Fibroblast of peridontal ligament (primary cell): Measurements from ENCODE around the gene PELI3.
"Not testable (repeated sequence)": the region's sequence is repeated elsewhere in the genome, so short reads cannot be mapped to it uniquely, and the experiment has no call there.

Experiments used
- DNase-seq: peaks from one replicate; pipeline ENCODE4 v3.0.0-alpha.2; 2010; ENCODE audit errors: extremely low read depth

The PELI3 gene

GRCh38 chr11:66447012-66447411, 19.7 kb upstream of the PELI3 start:
- DNase-seq: no peak

- DNase-seq: no peak
These were observed 18.2 kb upstream of the PELI3 start for GRCh38 chr11:66448523-66448922.

GRCh38 chr11:66450560-66450959, 16.1 kb upstream of the PELI3 start:
- no peak for DNase-seq

GRCh38 chr11:66451663-66452062, 15.0 kb upstream of the PELI3 start:
- DNase-seq: no peak

- no peak for DNase-seq
These were observed 12.5 kb upstream of the PELI3 start for GRCh38 chr11:66454247-66454646.

- no peak for DNase-seq
These were observed 11.9 kb upstream of the PELI3 start for GRCh38 chr11:66454828-66455227.

- no peak for DNase-seq
These were observed 8.9 kb upstream of the PELI3 start for GRCh38 chr11:66457826-66458225.

GRCh38 chr11:66459138-66459778, 7.4 kb upstream of the PELI3 start:
- DNase-seq: no peak

- DNase-seq: no peak
These were observed 4.7 kb upstream of the PELI3 start for GRCh38 chr11:66462010-66462409.

GRCh38 chr11:66462911-66463310, 3.8 kb upstream of the PELI3 start:
- no peak for DNase-seq

- DNase-seq: not testable (repeated sequence)
These were observed 2.6 kb upstream of the PELI3 start for GRCh38 chr11:66464116-66464515.

GRCh38 chr11:66464916-66465315, 1.8 kb upstream of the PELI3 start:
- DNase-seq: no peak

GRCh38 chr11:66465373-66466224, 1.1 kb upstream of the PELI3 start:
- no peak for DNase-seq

GRCh38 chr11:66467034-66467659, 442 bp downstream of the PELI3 start:
- peak; percentile 13 for DNase-seq

- DNase-seq: peak; percentile 14
These were observed 1.1 kb downstream of the PELI3 start for GRCh38 chr11:66467756-66468155.

GRCh38 chr11:66468691-66469090, 2.0 kb downstream of the PELI3 start:
- no peak for DNase-seq

GRCh38 chr11:66469441-66469840, 2.7 kb downstream of the PELI3 start:
- DNase-seq: no peak

- no peak for DNase-seq
These were observed 3.3 kb downstream of the PELI3 start for GRCh38 chr11:66470015-66470414.

- no peak for DNase-seq
These were observed 4.4 kb downstream of the PELI3 start for GRCh38 chr11:66471142-66471541.

GRCh38 chr11:66472054-66472453, 5.3 kb downstream of the PELI3 start:
- DNase-seq: no peak

- DNase-seq: no peak
These were observed 6.5 kb downstream of the PELI3 start for GRCh38 chr11:66473167-66473566.

GRCh38 chr11:66473608-66474515, 7.2 kb downstream of the PELI3 start:
- no peak for DNase-seq
